ENCODE measurements around the gene F7.
"Not testable (repeated sequence)": the region's sequence is repeated elsewhere in the genome, so short reads cannot be mapped to it uniquely, and the experiment has no call there.

F7 gene

GRCh38 chr13:113073942-113074341, 31.6 kb upstream of the F7 start:
- no peak for DNase-seq

GRCh38 chr13:113074401-113074800, 31.2 kb upstream of the F7 start:
- DNase-seq = no peak

GRCh38 chr13:113074876-113075275, 30.7 kb upstream of the F7 start:
- DNase-seq = no peak

GRCh38 chr13:113075711-113076110, 29.9 kb upstream of the F7 start:
- no peak for DNase-seq

- DNase-seq = no peak
Measured at GRCh38 chr13:113076681-113077401, 28.8 kb upstream of the F7 start.

- no peak for DNase-seq
Measured at GRCh38 chr13:113077566-113077952, 28.0 kb upstream of the F7 start.

- DNase-seq = no peak
Measured at GRCh38 chr13:113077953-113078901, 27.4 kb upstream of the F7 start.

GRCh38 chr13:113078902-113079780, 26.4 kb upstream of the F7 start:
- DNase-seq = no peak

GRCh38 chr13:113079781-113080080, 25.9 kb upstream of the F7 start:
- DNase-seq = not testable (repeated sequence)

- no peak for DNase-seq
Measured at GRCh38 chr13:113080361-113080831, 25.2 kb upstream of the F7 start.

GRCh38 chr13:113080901-113081521, 24.6 kb upstream of the F7 start:
- no peak for DNase-seq

- no peak for DNase-seq
Measured at GRCh38 chr13:113082198-113083021, 23.2 kb upstream of the F7 start.

- DNase-seq = no peak
Measured at GRCh38 chr13:113083022-113083373, 22.6 kb upstream of the F7 start.

GRCh38 chr13:113083402-113084061, 22.1 kb upstream of the F7 start:
- no peak for DNase-seq

GRCh38 chr13:113084094-113084942, 21.3 kb upstream of the F7 start:
- DNase-seq = no peak

GRCh38 chr13:113084943-113085540, 20.5 kb upstream of the F7 start:
- no peak for DNase-seq

- DNase-seq = no peak
Measured at GRCh38 chr13:113086031-113086750, 19.4 kb upstream of the F7 start.

GRCh38 chr13:113086991-113087922, 18.3 kb upstream of the F7 start:
- no peak for DNase-seq
